RPMI8226 (cell line): ENCODE measurements around the gene HLA-DMB.

Experiments used
- DNase-seq: peaks from one replicate; pipeline ENCODE4 v3.0.0-alpha.2; 2015

Gene HLA-DMB

GRCh38 chr6:32940656-32941213 lies at the start of gene HLA-DMB:
HLA-DMB (minus strand) TSS chr6:32941028; CDS start chr6:32940807, 221 bp downstream.
- peak; percentile 74 for DNase-seq

- DNase-seq: no peak
These were observed 48.5 kb upstream of the HLA-DMB start for GRCh38 chr6:32989368-32989767.

- DNase-seq: peak; percentile 94
These were observed 44.0 kb upstream of the HLA-DMB start for GRCh38 chr6:32984622-32985389.

- no peak for DNase-seq
These were observed 43.3 kb upstream of the HLA-DMB start for GRCh38 chr6:32983964-32984621.

- no peak for DNase-seq
These were observed 42.6 kb upstream of the HLA-DMB start for GRCh38 chr6:32983493-32983848.

GRCh38 chr6:32982702-32983492 lies 42.1 kb upstream of the HLA-DMB start:
- DNase-seq: no peak

GRCh38 chr6:32982084-32982701 lies 41.4 kb upstream of the HLA-DMB start:
- DNase-seq: peak; percentile 31

- DNase-seq: no peak
These were observed 39.7 kb upstream of the HLA-DMB start for GRCh38 chr6:32980488-32981038.

- no peak for DNase-seq
These were observed 39.1 kb upstream of the HLA-DMB start for GRCh38 chr6:32979720-32980487.

- DNase-seq: no peak
These were observed 37.1 kb upstream of the HLA-DMB start for GRCh38 chr6:32977953-32978324.

GRCh38 chr6:32977272-32977952 lies 36.6 kb upstream of the HLA-DMB start:
- no peak for DNase-seq

GRCh38 chr6:32976334-32977069 lies 35.7 kb upstream of the HLA-DMB start:
- no peak for DNase-seq

- DNase-seq: no peak
These were observed 35.1 kb upstream of the HLA-DMB start for GRCh38 chr6:32975886-32976285.

GRCh38 chr6:32974541-32975308 lies 33.9 kb upstream of the HLA-DMB start:
- no peak for DNase-seq

GRCh38 chr6:32974016-32974333 lies 33.1 kb upstream of the HLA-DMB start:
- DNase-seq: peak; percentile 64

GRCh38 chr6:32973144-32974015 lies 32.6 kb upstream of the HLA-DMB start:
- DNase-seq: peak; percentile 67

GRCh38 chr6:32972353-32973143 lies 31.7 kb upstream of the HLA-DMB start:
- peak; percentile 49 for DNase-seq
